Measurements from ENCODE around the gene USP7.
A peak's percentile ranks its signal among the peaks of the same experiment; 100 is the strongest.

USP7 gene

DNA sequence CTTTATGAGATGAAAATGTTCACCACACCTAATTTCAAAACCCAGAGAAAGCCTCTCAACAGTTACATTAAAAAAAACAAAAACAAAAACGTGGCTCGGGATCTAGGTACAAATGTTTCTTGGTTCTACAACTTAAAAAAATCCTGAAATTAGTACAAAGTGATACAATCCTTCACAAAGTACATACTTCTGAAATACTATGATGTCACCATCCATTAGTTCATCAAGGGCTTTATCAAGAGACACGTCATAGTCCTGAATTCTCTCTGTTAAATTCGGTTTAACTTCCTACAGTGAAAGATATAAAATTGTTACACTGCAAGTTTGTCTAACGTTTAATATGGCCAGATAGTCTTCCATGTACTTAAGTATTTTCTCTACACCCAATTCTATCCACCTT, 63.4 kb downstream of the USP7 start:
- no peak for DNase-seq (ENCODE audit: low read depth)

DNA sequence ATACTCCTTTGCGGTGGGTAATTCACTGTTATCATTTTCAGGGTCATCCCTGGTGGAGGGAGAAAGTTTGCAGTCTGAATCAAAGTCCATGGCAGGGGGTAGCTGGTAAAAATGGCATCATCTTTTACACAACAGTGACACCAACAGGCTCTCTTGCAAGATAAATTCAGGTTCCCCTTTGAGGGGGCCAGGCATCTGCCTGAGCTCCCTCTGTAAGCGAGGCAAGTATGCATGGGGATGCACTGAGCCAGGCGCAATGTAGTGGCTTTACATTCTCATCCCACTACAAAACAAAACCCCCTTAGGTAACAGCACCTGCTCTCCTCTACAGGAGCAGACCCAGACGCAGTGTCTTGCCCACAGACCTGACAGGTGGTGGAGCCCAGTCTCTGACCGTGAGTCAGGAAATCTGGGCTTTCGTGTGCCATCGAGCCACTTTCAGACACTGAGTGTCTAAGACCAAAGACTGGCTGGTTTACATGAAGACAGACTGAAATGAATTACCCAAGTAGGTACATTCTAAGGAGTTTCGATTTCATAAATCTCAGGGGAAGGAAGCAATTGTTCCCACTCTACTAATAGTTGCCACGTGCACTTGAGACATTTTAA, 63.9 kb downstream of the USP7 start:
- no peak for DNase-seq (ENCODE audit: low read depth)

DNA sequence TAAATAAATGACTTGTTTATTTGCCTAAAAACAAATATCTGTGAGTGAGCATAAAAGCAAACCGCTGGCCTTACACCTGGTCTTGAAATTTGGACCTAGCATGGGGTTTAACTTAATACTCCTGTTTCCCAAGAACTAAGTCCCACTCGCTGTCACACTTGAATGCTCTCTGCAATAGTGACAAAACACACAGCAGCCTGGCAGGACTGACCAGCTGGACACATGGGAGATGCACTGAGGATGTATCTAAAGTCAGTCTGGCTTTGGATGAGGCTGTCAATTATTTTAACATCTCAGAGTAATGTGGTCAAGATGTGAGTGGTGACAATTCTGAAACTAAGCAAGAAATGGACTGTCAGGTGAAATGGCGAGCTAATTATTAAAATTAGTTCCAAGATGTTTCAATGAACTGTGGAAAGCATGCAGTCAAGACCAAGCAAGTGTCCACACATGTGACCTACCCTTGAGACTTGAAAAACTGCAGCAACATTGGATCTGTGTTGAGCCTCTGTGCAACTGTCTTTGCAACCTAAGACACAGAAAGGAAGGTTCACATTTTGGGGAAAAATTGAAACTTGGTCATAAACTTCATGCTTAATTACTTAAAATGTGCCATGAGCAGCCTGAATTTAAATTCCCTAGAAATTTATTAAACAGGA, 64.9 kb downstream of the USP7 start:
- DNase-seq (ENCODE audit: low read depth), result no peak

DNA sequence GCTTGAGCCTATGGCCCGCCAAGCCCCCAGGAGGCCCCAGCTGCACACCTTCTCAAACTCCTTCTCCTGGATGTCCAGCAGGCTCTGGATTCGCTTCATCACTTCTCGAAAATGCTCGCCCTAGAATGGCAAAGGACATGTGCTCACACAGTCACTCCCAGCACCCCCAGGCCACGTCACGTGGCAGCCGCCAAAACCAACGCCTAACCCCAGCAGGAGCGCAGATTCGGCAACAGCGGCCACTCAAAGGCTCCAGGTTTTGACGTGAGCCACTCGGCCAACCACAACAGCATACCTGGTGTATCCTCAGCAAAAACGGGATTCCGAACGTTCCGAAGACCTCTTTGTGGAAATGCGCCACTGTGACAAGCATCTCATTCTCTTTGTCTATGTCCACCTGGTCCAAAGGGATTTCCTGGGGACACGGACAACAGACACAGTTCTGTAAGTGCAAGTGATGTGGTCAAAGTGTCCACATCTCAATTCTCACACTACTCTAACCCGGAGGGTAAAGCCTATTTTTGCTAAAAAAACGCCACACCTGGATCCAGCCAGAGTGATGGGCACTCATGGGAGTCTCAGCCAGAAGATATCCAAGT, 68.9 kb downstream of the USP7 start:
- no peak for DNase-seq (ENCODE audit: low read depth)

DNA sequence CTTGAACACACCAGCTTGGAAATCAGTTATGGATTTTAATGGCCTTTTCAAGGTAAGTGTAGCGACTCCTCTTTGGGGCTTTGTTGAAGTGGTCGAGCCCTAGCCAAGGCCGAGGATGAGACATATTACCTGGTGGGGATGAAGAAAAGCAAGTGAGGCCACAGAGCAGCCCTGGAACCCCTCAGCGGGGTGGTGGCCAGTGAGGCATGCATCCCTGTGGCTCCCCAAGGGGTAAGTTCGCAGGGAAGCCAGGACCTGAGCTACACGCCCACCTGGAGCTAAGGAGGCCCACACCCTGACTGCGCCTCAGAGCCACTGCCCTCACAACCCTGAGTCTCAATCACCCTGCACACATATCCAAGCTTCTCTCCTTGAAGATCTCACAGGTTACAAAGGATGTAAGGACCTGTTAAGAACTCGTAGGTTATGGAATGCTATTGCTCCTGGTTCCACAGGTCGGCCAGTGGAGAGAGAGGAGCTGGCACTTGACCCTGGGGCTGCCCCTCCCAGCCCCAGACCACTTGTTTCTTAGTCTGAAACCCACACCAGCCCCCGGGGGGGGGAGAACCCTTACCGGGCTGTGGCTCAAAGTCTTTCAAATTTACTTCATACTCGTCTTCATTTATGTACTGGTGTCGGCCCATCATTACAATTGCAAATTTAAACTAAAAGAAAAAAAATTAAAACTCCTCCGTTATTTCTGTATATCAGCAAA, 69.6 kb downstream of the USP7 start:
- no peak for DNase-seq (ENCODE audit: low read depth)

DNA sequence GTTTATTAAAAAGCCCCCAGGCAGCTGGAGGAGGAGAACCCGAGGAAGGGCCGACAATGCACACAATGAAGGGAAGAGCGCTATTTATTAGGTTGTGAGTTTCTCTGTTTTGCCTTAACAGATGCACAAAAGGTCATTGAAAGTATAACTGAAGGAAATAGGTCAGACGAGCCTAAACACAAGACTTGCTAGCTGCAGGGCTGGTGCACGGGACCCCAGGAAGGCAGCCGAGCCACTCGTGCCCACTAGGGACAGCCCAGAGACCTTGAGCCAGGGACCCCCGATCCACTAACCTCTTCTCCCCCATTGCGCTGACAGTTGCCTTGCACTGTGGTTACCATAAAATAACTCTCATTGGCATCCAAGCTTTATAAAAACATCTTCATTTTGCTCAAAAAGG, 70.3 kb downstream of the USP7 start:
- no peak for DNase-seq (ENCODE audit: low read depth)

DNA sequence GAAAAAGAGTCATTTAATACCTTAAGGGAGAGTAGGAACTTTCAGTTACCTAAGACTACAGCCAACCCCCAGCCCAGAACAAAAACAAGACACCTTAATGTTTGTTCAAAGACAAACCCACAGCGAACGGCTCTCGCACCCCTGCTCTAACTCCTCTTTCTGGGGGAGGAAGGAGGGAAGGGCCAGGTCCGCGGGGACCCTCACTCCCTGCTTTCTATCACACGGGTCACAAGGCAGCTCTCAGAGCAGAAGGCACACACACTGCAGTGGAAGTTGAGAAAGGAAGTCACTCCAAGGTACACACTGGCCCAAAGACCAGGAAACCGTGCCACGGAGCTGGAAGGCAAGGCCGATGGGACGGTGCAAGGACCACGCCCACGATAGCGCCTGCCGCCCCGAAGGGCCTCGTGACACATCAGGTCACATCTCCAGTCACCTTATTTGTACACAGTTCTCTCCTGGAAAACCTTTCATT, 71.6 kb downstream of the USP7 start:
- DNase-seq (ENCODE audit: low read depth), result no peak

DNA sequence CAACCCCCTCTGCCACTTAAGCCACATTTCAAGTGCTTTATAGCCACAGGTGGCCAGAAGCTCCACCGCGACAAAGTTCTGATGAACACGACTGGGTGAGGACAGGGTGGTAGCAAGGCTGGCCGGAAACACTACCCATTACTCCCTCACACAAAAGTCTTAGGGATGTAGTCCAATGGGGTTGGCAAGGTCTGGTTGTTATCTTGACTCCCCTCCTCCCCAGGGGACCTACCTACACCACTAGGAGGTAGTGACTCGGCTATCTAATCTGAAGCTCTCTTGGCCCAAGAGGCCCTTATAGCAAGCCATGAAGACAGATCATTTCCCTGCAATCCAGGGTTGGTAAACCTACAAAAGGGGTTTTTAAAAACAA, 73.2 kb downstream of the USP7 start:
- DNase-seq (ENCODE audit: low read depth), result no peak

DNA sequence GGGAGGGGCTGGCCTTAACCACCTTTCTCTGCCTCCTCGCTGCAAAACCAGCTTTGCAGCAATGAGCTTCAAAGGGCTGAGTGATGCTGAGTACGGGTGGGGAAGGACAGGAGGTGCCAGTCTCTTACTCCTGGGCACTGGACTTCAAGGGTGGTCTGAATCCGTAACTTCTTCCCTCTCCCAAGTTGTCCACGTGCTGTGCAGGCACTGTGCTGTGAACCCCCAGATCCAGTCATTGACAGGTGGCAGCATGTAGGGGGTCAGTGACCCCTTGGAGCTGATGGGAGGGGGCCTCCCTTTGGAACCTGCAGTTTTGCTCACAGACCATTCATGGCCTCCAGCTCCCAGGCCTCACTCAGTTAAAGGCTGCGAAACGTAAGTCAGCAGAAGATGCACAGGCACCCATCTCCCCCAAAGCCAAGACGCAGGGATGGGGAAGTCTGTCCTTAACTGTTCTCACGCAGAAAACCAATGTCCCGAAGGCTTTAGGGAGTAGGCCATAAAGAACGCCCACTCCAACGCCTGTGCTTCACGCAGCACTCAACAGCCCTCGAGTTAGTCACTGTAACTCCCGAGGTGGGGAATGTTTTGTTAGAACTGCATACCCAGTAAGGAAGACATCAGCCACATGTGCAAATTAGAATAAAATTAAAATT, 73.7 kb downstream of the USP7 start:
- DNase-seq (ENCODE audit: low read depth), result no peak

DNA sequence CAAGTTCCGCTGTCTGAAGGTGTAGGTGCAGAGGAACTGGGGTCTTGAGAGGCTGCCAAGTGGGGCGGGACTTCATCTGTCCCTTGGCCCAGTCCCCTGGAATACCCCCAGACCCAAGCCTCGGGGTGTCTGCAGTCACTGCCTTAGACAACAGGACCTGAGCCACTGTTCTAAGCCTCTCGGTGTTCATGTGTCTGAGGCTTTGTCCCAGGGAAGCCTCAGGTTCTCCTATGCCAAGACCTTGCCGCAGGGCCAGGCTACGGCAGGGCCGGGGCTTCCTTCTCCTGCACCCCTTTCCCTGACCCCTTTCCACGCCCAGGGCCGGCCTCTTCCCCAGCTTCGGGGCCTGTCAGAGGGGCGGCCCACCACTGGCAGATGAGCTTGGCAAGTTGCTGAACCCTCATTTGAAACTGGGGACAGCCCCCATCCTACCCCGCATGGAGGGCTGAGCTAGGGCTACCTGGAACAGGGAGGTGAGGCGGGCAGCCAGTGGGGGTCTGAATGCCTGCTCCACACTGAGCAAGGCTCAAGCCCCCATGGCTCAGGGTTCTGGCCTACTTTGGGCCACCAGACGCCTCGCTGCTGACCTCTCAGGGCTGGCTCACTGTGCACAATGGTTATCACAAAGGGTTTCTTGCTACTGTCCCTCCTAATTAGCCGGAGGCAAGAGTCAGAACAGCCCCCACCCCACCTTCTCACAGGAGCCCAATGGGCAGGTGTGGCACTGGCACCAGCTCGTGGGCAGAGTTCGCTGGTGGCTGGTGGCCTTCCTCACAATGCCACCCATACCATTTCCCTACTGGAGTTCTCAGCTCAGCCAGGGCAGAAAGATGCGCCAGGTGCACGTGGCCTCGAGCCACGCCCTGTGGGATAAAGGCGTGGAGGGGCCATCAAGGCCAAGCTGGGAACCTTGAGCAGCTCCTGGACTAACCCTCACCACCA, 74.5 kb downstream of the USP7 start:
- no peak for DNase-seq (ENCODE audit: low read depth)

DNA sequence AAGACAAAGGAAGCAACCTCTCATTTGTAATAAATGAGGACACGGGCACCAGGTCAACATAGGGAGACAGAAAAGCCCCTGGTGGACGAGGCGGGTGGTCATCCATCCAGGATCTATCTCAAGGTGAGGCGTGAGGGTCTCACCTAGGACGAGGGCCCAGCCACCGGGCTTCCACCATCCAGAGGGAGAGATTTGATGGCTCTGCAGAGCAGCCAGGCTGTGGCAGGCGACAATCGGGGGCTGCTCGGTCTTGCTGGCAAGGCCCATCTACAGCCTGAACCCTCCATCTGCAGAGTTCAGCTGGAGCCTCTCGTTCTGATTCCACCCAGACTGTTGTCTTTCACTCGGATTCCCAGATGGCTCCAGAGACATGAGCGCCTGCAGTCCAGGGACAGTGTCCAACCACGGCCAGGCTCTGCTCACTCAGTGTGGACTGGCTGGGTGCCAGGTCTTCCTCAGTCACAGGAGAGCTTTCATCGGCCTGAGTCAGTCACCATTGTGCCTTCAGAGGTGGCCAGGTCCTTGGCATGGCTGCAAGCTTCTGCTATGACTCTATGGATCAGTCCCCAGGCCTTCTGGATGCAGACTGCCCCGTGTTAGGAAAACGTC, 75.7 kb downstream of the USP7 start:
- no peak for DNase-seq (ENCODE audit: low read depth)

DNA sequence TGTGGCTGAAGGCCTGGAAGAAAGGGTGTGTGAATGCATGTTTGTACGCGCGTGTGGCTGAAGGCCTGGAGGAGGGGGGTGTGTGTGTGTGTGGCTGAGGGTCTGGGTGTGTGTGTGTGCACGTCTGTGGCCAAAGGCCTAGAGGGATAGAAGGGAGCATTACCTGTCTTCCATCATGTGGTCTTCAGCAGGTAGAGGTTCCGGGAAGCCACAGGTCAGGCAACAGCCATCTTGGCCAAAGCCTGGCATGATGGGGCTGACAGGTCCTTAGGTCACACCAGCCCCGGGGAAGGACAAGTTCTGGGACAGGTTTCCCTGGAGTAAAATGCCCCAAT, 76.3 kb downstream of the USP7 start:
- no peak for DNase-seq (ENCODE audit: low read depth)

DNA sequence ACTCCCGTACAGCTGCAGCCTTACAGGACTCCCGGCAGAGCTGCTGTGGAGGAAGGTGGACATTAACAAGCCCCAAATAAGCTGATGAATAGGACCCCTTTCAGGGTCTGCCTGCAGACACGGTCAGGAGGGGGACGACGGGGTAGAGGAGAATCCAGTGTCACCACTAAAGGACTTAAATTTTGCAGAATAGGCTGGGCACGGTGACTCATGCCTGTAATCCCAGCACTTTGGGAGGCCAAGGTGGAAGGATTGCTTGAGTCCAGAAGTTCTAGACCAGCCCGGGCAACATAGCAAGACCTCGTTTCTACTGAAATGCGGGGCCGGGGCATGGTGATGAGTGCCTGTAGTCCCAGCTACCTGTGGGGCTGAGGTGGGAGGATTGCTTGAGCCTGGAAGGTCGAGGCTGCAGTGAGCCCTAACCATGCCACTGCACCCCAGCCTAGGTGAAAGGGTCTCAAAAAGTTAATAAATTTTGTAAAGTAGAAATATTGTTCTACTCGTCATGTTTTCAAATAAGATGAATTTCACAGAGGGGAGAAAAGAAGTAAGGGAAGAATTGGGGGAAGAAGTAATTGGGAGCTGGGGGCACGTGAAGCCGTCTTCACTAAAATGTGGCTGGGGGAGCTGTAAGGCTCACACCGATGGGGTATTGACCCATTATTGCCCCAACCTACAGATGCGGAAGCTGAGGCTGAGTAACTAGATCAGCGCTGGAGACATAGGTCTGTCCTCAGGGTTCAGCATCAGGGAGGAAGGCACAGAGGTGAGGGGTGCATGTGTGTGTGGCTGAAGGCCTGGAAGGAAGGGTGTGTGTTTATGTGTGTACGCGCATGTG, 76.9 kb downstream of the USP7 start:
- no peak for DNase-seq (ENCODE audit: low read depth)

DNA sequence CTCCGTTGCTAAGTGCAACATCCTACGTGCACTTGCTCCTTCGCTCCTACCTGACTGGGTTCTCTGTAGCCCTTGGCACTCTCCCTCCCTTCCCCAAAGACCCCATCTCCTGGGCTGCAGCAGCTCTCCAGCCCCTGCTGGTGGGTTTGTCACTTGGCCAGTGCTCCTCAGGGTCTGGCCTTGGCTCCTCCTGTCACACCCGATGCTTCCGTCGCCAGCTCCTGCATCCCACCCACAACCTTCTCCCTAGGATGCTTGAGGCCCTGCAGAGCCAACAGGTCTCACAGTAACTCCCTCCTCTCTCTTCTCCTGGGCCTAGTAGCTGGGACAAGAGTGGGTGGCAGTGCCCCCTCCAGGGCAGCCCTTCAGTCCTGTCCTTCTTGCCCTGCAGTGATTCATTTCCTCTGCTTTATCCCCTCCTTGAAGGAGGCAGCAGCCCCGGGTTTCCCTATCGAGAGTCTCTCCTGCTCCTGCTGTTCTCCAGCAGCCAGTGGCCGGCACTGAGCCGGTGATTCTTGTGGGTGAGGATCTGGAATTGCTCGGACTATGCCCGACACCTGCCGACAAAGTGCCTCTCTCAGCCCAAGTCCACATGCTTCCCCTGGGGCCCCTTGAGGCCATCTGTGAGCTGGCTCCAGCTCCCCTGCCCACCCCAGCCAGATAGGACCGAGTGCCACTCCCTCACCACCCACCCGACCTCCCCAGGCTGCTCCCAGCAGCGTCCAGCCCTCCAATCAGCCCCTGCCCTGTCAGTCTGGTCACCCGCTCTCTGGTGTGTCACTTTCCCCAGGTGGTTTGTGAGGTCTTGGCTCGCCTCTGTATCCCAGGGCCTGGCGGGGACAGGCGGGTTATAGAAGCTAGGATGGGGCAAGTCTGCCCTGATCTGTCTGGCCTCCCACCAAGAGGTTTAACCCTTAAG, 77.8 kb downstream of the USP7 start:
- DNase-seq (ENCODE audit: low read depth), result peak; percentile 32

DNA sequence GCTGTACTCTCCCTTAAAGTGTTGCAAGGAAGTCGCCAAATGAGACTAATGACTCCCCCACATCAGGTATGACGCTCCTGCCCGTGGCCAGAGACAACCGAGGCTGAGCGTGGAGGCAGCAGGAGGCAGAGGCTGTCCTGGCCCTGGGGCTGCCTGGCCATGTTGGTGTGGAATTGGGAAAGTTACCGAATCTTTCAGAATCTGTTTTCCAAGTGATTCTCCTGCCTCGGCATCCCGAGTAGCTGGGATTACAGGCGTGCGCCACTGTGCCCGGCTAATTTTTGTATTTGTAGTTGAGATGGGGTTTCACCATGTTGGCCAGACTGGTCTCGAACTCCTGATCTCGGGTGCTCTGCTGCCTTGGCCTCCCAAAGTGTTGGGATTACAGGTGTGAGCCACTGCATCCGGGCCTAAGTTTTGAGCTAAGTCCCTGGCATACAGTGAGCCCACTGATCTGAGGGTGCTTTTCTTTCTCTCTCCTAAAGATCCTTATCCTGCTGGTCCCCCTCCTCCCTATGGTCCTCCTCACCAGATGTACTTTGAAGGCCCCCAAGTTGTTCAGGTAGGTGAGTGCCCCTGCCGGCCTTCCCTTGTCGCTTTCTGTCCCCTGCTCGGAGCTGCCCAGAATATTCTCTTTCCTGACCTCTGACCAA, 80.9 kb downstream of the USP7 start:
- DNase-seq (ENCODE audit: low read depth), result no peak

DNA sequence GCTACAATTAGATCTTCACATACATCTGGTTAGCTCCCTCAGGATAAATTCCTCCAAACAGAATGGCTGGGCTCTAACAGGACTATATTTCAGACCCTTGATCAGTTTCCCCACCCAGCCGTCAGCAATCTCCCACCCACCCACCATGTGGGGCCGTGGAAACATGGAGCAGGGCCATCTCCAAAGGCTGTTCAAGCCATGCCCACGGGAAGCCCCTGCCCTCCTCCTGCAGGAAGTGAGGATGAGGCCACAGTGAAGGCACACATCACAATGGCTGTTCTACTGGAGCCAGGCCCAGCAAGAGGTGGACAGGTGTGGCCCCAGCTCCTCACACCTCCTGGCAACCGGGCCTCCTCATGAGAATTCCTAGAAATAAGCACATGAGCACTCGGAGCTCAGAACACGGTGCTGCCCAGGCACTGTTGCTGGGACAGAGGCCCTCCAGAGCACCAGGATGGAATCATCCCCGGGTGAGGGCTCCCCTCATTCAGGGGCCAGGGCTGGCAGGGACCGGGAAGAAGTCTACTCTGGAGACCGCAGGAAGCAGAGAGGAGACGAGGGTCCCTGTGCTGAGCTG, 81.6 kb downstream of the USP7 start, which contains the start of gene LITAFD:
Gene LITAFD, plus strand, starts transcription at position 311 of the 577 bp plus-strand sequence. CDS start 2,005 bp downstream, outside the sequence.
- no peak for DNase-seq (ENCODE audit: low read depth)

DNA sequence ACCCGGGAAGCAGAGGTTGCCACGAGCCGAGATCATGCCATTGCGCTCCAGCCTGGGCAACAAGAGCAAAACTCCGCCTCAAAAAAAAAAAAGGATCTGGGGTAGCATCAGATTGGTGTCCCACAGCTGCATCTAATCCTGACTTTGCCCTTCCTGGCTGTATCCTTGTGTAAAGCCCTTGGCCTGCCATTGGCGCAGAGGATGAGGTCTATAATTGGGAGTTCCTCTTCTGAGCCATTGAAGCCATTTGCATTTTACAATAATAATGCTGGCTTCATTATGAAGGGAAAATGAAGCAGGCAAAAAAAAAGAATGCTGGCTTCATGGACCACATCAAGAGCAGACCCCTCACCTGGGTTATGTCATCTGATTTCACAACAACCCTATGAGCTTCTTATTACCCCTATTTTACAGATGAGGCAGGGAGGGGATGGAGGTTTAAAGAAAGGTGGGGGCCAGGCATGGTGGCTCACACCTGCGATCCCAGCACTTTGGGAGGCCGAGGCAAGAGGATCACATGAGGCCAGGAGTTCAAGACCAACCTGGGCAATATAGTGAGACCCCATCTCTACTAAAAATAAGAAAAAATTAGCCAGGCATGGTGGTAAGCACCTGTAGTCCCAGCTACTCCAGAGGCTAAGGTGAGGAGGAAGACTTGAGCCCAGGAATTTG, 82.7 kb downstream of the USP7 start:
- no peak for DNase-seq (ENCODE audit: low read depth)

All from amniotic epithelial cell (primary cell).